Kidney (tissue), 14 donors: Measurements from ENCODE around the gene ITGB4. TPM values are rescaled to one million over a fixed set of nuclear protein-coding genes. Genes with fewer than 3 reads are reported as not detected.

ENCODE experiments used
- DNase-seq, 5 donors: peaks; one replicate each; pipeline ENCODE4 v3.0.0-alpha.2; 2013 to 2020
- FAIRE-seq: peaks from 2 replicates; lab custom pipeline; 2012; peaks lifted over from hg19 to GRCh38; lab: Jason Lieb, UNC
- H3K27ac ChIP-seq, 2 donors: one replicate each; pipeline ENCODE4 v1.7.0; 2013; ENCODE audit warnings: low read depth in 2 of 2, low read length in 2 of 2, inconsistent platforms in 1 of 2
- H3K27me3 ChIP-seq: one replicate; pipeline ENCODE4 v1.7.1; 2013; ENCODE audit warnings: low read length, inconsistent platforms; ENCODE audit not compliant: control insufficient read depth, insufficient read depth
- H3K36me3 ChIP-seq, 3 donors: one replicate each; pipeline versions ENCODE4 v1.7.0 to v1.7.1; 2013; ENCODE audit warnings: low read length in 3 of 3, control low read depth in 1 of 3, inconsistent platforms in 1 of 3; ENCODE audit not compliant: insufficient read depth in 3 of 3, control insufficient read depth in 2 of 3
- H3K4me1 ChIP-seq, 3 donors: one replicate each; pipeline versions ENCODE4 v1.7.0 to v1.7.1; 2013; ENCODE audit warnings: low read length in 3 of 3, inconsistent platforms in 1 of 3, low read depth in 1 of 3; ENCODE audit not compliant: control insufficient read depth in 2 of 3, insufficient read depth in 2 of 3
- H3K4me3 ChIP-seq, 3 donors: one replicate each; pipeline versions ENCODE4 v1.7.0 to v1.8.1; 2013; ENCODE audit warnings: low read length in 3 of 3, control low read depth in 1 of 3, inconsistent platforms in 1 of 3
- H3K9ac ChIP-seq, 3 donors: one replicate each; pipeline versions ENCODE4 v1.7.0 to v1.7.1; 2013; ENCODE audit warnings: low read length in 3 of 3, control low read depth in 1 of 3, inconsistent platforms in 1 of 3
- H3K9me3 ChIP-seq, 3 donors: one replicate each; pipeline versions ENCODE4 v1.7.0 to v1.7.1; 2013; ENCODE audit warnings: low read length in 3 of 3, control low read depth in 1 of 3, inconsistent platforms in 1 of 3; ENCODE audit not compliant: control insufficient read depth in 2 of 3, insufficient read depth in 1 of 3
- CTCF ChIP-seq: IDR thresholded peaks from 3 replicates; pipeline ENCODE4 v1.5.1; 2012; ENCODE audit warnings: mild to moderate bottlenecking, moderate library complexity, borderline replicate concordance; ENCODE audit not compliant: insufficient read depth; ENCODE audit errors: extremely low read depth
- intact Hi-C: fragments of 100-400 bp; cut with DNase I; formaldehyde crosslinking; loops from one replicate; pipeline ENCODE4 v1.11.1; 2022
- polyA plus RNA-seq: library from polyadenylated mRNA; stranded (reverse); fragments of 350-450 nt; fragmentation: Illumina TruSeq; extraction: RNeasy Lipid Tissue Mini Kit (QIAGEN cat#74804); gene quantifications from one replicate; pipeline ENCODE4 v1.2.3, GENCODE V29; 2014; ENCODE audit warnings: low read depth, low replicate concordance; ENCODE audit not compliant: insufficient read depth
- total RNA-seq: library from RNA; stranded (reverse); fragmentation: NEBNext Ultra II Directional; extraction: Animal tissue kit (Norgen Biotek cat#: 25700); gene quantifications from one replicate; pipeline ENCODE4 v1.2.1, GENCODE V29; 2021
- donor health status: control.
- donor health status: control.
- donor health status: control.
- donor health status: control.
- donor health status: control.
- donor health status: DM: yes; HTN: yes; CAD: no.
- donor health status: Normal renal cell carcinoma (clear cell type).

The ITGB4 gene
- total and polyA plus RNA-seq, 2 donors from 2014 or later: 15.7 to 149 TPM

- Histone ChIP-seq H3K36me3 (no peaks in the 10 kb centered on the region), H3K27me3 (no peaks in the 10 kb centered on the region), H3K9ac (peak overlapping the region in 1 of 3 donors; percentile 12), H3K27ac (no peak overlapping the region), H3K4me1 (peaks cover 2 to 18% (median 10%) of the 10 kb centered on the region in 3 donors), H3K9me3 (no peaks in the 10 kb centered on the region), H3K4me3 (peak overlapping the region in 1 of 3 donors; percentile 41)
- no peak for TF ChIP-seq CTCF
- intact Hi-C loops: no loop called here
- peak in 1 of 5 donors; percentile 57 for DNase-seq
- no peak for FAIRE-seq
Measured at GRCh38 chr17:75752802-75753513, 31.7 kb downstream of the ITGB4 start.

GRCh38 chr17:75753514-75754377, 32.5 kb downstream of the ITGB4 start:
- Histone ChIP-seq H3K9me3 (no peaks in the 10 kb centered on the region), H3K27ac (peak overlapping the region in 1 of 2 donors; percentile 63), H3K27me3 (no peaks in the 10 kb centered on the region), H3K4me1 (peaks cover 2 to 18% (median 10%) of the 10 kb centered on the region in 3 donors), H3K9ac (peak overlapping the region in 2 of 3 donors; percentile 12 to 23), H3K4me3 (peak overlapping the region in 2 of 3 donors; percentile 7 to 41), H3K36me3 (no peaks in the 10 kb centered on the region)
- no peak for FAIRE-seq
- DNase-seq: peak; percentile 79 to 92 (median 87)
- intact Hi-C loops: no loop called here
- peak; percentile 69 for TF ChIP-seq CTCF

- no peak for FAIRE-seq
- peak in 2 of 5 donors; percentile 23 to 61 for DNase-seq
- H3K36me3 ChIP-seq: no peaks in the 10 kb centered on the region
Measured at GRCh38 chr17:75754378-75755204, 33.3 kb downstream of the ITGB4 start.

More at GRCh38 chr17:75754378-75755204, 33.3 kb downstream of the ITGB4 start:
- intact Hi-C loops: no loop called here
- Histone ChIP-seq H3K4me3 (no peak overlapping the region), H3K9me3 (no peaks in the 10 kb centered on the region), H3K27me3 (no peaks in the 10 kb centered on the region), H3K9ac (no peak overlapping the region), H3K27ac (peak overlapping the region; percentile 0 to 63), H3K4me1 (peaks cover 2 to 19% (median 12%) of the 10 kb centered on the region in 3 donors)
- no peak for TF ChIP-seq CTCF
